HepG2 (cell line): ENCODE measurements around the gene USP10.

Source experiments
- BHLHE40 ChIP-seq: IDR thresholded peaks from 2 replicates; pipeline ENCODE4 v1.6.1; 2011; ENCODE audit warnings: low read length, improper control_type of control experiment
- BRD4 ChIP-seq: sonication (generic); formaldehyde crosslinking; IDR thresholded peaks from 2 replicates; pipeline ENCODE4 v1.4.0; 2020; ENCODE audit warnings: missing genetic modification reagents
- EP300 ChIP-seq, 3 experiments: sonication (generic) in 1 of 3; formaldehyde crosslinking in 1 of 3; IDR thresholded peaks; 2 replicates each; pipeline versions ENCODE4 v1.5.1 to v1.6.1; 2011 to 2020; ENCODE audit warnings: low read depth in 2 of 3, low read length in 2 of 3, borderline replicate concordance in 1 of 3, improper control_type of control experiment in 1 of 3, mild to moderate bottlenecking in 1 of 3, missing genetic modification reagents in 1 of 3, moderate library complexity in 1 of 3
- EZH2 ChIP-seq: conservative IDR thresholded peaks from 2 replicates; pipeline ENCODE4 v1.6.1; 2012; ENCODE audit warnings: mild to moderate bottlenecking, low read depth, low read length, moderate library complexity
- TF ChIP-seq, protein P1 (sequence below): sonication (generic); formaldehyde crosslinking; IDR thresholded peaks from 2 replicates; pipeline ENCODE4 v1.4.0; 2020; ENCODE audit warnings: missing genetic modification reagents
- TF ChIP-seq, protein P2 (sequence below), 2 experiments: sonication (generic) in 1 of 2; formaldehyde crosslinking in 1 of 2; IDR thresholded peaks; 2 replicates each; pipeline versions ENCODE4 v1.5.1 to v1.6.1; 2011 to 2020; ENCODE audit warnings: borderline replicate concordance in 1 of 2, low read depth in 1 of 2, low read length in 1 of 2, mild to moderate bottlenecking in 1 of 2, missing genetic modification reagents in 1 of 2, moderate library complexity in 1 of 2
- TF ChIP-seq, protein P3 (sequence below): sonication (generic); formaldehyde crosslinking; IDR thresholded peaks from 2 replicates; pipeline ENCODE4 v1.5.0; 2020; ENCODE audit warnings: mild to moderate bottlenecking, missing genetic modification reagents, moderate library complexity

DNA sequence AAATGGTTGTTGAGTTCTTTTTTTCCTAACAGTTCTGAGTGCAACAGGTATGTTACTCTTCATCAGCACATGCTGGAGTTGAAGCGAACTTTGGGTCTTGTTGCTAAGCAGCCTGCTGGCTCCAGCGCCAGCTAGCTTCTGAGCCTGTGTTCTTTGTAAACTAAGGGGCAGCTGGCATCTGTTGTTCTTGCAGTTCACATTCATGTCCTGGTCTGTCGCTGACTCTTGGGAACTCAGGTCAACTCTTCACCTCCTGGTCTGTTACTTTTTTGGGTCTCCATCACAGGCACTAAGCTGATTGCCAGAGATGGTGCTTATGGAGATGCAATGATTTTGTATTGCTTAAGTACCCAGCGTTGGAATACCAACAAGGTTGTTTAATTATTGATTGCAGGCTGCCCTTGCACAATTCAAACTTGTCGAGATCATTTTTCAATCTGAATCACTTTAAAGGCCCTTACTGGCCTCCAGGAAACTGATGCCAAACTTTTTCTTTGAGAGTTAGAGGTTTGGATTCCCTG, 40.9 kb downstream of the USP10 start:
- TF ChIP-seq BRD4 (no peak), EZH2 (no peak), EP300 (IDR thresholded peaks at IDR 0.05; ENCODE audit: low read depth in 2 of 2, low read length in 2 of 2) (no peak), EP300 (CRISPR knock-in tag; IDR thresholded peaks at IDR 0.05; ENCODE audit: borderline replicate concordance) (no peak), BHLHE40 (no peak)
- TF ChIP-seq, protein P1, sequence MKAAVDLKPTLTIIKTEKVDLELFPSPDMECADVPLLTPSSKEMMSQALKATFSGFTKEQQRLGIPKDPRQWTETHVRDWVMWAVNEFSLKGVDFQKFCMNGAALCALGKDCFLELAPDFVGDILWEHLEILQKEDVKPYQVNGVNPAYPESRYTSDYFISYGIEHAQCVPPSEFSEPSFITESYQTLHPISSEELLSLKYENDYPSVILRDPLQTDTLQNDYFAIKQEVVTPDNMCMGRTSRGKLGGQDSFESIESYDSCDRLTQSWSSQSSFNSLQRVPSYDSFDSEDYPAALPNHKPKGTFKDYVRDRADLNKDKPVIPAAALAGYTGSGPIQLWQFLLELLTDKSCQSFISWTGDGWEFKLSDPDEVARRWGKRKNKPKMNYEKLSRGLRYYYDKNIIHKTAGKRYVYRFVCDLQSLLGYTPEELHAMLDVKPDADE, result no peak
- TF ChIP-seq, protein P2, sequence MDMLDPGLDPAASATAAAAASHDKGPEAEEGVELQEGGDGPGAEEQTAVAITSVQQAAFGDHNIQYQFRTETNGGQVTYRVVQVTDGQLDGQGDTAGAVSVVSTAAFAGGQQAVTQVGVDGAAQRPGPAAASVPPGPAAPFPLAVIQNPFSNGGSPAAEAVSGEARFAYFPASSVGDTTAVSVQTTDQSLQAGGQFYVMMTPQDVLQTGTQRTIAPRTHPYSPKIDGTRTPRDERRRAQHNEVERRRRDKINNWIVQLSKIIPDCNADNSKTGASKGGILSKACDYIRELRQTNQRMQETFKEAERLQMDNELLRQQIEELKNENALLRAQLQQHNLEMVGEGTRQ (IDR thresholded peaks at IDR 0.05; ENCODE audit: low read depth, low read length), result no peak
- TF ChIP-seq, protein P2 (CRISPR knock-in tag; IDR thresholded peaks at IDR 0.05; ENCODE audit: borderline replicate concordance), result no peak
- TF ChIP-seq, protein P3, sequence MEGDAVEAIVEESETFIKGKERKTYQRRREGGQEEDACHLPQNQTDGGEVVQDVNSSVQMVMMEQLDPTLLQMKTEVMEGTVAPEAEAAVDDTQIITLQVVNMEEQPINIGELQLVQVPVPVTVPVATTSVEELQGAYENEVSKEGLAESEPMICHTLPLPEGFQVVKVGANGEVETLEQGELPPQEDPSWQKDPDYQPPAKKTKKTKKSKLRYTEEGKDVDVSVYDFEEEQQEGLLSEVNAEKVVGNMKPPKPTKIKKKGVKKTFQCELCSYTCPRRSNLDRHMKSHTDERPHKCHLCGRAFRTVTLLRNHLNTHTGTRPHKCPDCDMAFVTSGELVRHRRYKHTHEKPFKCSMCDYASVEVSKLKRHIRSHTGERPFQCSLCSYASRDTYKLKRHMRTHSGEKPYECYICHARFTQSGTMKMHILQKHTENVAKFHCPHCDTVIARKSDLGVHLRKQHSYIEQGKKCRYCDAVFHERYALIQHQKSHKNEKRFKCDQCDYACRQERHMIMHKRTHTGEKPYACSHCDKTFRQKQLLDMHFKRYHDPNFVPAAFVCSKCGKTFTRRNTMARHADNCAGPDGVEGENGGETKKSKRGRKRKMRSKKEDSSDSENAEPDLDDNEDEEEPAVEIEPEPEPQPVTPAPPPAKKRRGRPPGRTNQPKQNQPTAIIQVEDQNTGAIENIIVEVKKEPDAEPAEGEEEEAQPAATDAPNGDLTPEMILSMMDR (CRISPR knock-in tag), result no peak
